Cardiac fibroblast (primary cell): Measurements from ENCODE around the gene PEAK1.

ENCODE experiments used
- DNase-seq, 2 donors: peaks; one replicate each; pipeline versions ENCODE4 v3.0.0 to v3.0.0-alpha.2; 2010; ENCODE audit warnings: low read depth in 2 of 2
- H3K4me3 ChIP-seq, 2 donors: replicated peaks in 1 of 2; 1 replicate in 1 of 2; 2 replicates in 1 of 2; pipeline ENCODE4 v1.5.1; 2011; ENCODE audit warnings: low read depth in 2 of 2, low read length in 2 of 2, mild to moderate bottlenecking in 2 of 2, moderate library complexity in 1 of 2
- TF ChIP-seq, protein P1 (sequence below): IDR thresholded peaks from one replicate; pipeline ENCODE4 v1.5.1; 2011; ENCODE audit warnings: low read depth, mild to moderate bottlenecking, low read length, inconsistent platforms

The PEAK1 gene

DNA sequence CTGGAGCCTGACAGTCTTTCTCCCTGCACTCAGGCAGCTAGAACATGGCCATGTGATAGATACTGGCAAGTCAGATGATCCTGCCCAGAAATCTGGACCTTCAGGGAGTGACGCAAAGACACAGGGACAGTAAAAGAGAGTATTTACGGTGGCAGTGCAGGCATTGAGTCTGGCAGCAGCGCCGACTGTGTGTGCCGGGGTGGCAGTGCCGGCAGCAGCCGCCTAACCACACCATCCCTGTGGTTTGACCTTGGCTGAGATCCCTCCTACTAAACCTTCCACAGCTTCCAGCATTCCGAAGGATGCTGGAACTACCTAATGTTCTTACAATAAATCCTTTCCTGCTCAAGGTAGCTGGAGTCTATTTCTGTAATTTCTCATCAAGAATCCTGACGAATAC is 344.4 kb downstream of the PEAK1 start:
- no peak for DNase-seq

DNA sequence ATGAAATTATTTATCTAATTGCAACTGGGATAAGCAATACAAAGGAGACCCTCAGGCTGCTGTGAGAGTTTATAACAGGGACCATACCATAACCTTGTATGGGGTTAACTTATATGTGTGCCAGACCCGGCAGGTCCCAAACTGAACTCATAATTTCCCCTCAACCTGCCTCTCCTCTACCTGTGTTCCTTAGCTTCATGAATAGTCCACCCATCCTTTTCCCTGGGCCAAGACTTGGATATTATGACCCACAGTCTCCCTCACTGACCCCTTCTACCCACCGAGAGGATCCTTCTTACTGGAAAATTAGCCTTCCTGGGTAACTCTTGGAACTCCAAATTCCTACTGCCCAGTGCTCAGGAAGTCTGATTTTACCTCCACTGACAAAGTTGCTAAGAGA is 345.6 kb downstream of the PEAK1 start:
- no peak for DNase-seq
- TF ChIP-seq, protein P1, sequence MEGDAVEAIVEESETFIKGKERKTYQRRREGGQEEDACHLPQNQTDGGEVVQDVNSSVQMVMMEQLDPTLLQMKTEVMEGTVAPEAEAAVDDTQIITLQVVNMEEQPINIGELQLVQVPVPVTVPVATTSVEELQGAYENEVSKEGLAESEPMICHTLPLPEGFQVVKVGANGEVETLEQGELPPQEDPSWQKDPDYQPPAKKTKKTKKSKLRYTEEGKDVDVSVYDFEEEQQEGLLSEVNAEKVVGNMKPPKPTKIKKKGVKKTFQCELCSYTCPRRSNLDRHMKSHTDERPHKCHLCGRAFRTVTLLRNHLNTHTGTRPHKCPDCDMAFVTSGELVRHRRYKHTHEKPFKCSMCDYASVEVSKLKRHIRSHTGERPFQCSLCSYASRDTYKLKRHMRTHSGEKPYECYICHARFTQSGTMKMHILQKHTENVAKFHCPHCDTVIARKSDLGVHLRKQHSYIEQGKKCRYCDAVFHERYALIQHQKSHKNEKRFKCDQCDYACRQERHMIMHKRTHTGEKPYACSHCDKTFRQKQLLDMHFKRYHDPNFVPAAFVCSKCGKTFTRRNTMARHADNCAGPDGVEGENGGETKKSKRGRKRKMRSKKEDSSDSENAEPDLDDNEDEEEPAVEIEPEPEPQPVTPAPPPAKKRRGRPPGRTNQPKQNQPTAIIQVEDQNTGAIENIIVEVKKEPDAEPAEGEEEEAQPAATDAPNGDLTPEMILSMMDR: no peak
- no peak overlapping the region for H3K4me3 ChIP-seq

More for the DNA sequence above, 344.4 kb downstream of the PEAK1 start:
- H3K4me3 ChIP-seq: no peak overlapping the region
- TF ChIP-seq, protein P1: no peak

DNA sequence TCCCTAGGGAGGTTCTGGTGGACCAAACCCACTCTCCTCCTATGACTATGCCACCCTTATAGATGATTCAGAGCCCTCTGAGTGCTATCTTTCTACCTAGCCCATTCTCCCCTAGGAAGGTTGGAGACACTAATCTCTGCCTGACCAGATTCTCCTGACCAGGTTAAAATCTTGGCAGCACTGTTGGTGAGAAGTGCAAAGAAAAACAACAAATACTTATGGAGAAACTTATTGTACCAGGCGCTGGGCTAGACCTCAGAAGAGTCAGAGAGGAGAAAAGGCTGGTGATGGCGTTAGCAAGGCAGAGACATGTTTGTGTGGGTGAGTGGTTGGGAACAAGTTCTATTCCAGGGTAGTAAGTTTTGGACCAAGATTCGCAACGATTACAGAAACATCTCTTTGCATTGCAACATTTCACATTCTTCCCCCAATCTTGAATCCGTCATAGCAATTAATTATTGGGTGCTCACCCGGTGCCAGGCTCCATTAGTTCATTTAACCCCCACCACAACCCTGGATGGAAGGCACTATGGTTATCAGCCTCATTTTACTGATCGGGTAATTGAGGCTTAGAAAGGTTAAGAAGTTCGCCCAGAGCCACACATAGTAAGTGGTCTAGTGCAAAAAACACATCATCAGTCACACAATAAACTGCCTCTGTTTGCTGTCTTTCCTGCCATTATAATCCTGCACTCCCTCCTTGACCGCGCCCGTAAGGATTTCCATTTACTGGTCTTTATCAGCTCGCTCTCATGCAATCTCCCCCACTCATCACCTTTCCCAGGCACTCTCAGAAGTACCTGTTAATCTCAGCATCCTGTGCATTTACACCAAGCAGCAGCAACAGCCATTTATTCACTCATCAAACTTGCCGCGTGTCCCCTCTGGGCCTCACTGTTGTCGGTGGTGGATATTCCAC is 348.3 kb downstream of the PEAK1 start:
- no peak overlapping the region for H3K4me3 ChIP-seq
- TF ChIP-seq, protein P1: no peak
- no peak for DNase-seq

DNA sequence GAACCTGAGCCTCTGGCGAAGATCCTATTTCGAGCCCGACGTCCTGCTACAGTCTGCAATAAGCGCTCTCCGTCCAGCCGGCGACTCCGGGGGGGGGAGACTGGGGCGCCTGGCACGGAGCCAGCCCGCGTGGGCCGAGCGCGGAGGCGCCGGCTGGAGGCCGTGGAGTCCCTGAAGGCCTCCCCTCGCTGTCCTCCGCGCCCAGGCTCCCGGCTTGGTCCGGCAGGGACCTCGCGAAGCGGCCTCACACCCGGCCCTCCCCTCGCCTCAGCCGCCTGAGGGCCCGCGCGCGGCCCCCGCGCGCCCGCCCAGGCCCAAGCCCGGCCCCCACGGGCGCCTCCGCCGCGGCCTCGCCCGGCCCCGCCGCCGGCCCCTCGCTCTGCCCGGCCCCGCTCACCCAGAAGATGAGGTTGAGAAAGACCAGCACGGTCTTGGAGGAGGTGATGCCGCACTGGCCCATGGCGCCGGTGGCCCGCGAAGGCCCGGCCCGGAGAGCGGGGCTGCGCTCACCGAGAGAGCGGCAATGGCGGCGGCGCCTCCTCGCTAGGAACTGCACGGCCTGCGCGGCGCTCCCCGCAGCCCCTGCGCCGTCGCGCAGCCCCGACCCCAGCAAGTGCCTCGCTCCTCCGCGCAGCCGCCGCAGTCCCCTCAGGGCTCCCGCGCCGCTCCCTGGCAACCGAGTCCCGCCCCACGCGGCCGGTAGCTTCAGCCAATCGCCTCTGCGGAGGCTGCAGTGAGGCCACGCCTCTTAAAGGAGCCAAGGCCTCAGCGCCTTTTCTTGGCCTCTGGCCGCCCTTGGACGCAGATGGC is 349.2 kb downstream of the PEAK1 start, which contains the start of gene TSPAN3:
TSS of gene TSPAN3 (minus strand) at position 615 of the 810 bp plus-strand sequence. CDS start at position 460, 155 bp downstream.
- TF ChIP-seq, protein P1: no peak
- DNase-seq: peak; percentile 92 to 94
- H3K4me3 ChIP-seq: peak within 1 kb of the TSS; percentile 67 to 72

DNA sequence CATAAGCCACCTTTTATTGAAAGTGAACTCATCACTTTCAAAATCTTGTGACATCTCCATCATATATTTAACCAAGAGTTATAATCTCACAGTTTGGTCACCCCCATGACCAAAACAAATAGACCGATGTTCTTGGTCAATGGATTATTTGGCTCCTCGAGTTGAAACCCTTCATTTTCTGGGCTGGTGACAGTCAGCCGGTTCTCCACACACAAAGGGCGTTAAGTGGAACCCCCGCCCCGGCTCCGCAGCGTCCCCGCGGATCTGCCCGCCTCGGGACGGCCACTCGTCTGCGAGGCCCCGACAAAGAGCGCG is 349.8 kb downstream of the PEAK1 start:
- no peak for DNase-seq
- TF ChIP-seq, protein P1: no peak
- peak overlapping the region; percentile 67 to 72 for H3K4me3 ChIP-seq

DNA sequence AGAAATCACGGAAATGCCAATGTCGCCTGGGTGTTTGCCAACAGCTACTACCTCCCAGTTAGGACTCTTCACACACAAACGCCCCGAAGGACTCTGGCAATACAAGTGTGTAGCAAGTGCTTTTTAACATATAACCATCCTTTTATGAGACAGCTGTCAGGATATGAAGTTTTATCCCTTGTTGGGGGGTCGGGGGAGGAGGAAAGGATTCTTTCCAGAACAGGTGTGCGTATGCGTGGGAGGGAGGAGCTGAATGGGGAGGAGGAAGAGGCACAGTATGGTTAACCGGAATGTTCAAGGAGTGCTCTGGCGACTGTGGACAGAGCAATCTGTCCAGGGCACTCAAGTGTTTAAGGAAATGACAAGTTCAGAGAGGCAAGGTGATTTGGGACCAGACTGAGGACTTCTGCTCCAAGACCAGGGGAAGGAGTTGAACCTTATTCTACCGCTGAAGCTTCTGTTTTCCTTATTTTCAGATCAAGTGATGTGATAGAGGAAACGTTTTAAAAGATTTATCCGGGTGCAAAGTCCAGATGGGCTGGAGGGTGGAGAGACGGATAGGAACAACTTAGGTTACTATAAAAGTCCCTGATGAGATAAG is 350.3 kb downstream of the PEAK1 start:
- peak overlapping the region; percentile 67 to 72 for H3K4me3 ChIP-seq
- TF ChIP-seq, protein P1: no peak
- no peak for DNase-seq
